Esophagus squamous epithelium (tissue), 4 donors: Measurements from ENCODE around the gene PTPRB.

ENCODE experiments used
- POLR2A ChIP-seq, 4 donors: fragments of 450-650 bp; IDR thresholded peaks; one replicate each; pipeline ENCODE4 v1.6.1; 2017; ENCODE audit warnings: antibody characterized with exemption in 4 of 4, mild to moderate bottlenecking in 4 of 4, moderate library complexity in 3 of 4
- TF ChIP-seq, protein P1 (sequence below), 6 experiments: fragments of 450-650 bp in 4 of 6; fragments of 200-600 bp in 2 of 6; sonication (generic) in 2 of 6; IDR thresholded peaks; one replicate each; pipeline ENCODE4 v1.5.1; 2016 to 2019; ENCODE audit warnings: antibody characterized with exemption in 6 of 6, mild to moderate bottlenecking in 4 of 6, moderate library complexity in 4 of 6

GRCh38 chr12:70686907-70687306 is 49.7 kb upstream of the PTPRB start:
- TF ChIP-seq, protein P1, sequence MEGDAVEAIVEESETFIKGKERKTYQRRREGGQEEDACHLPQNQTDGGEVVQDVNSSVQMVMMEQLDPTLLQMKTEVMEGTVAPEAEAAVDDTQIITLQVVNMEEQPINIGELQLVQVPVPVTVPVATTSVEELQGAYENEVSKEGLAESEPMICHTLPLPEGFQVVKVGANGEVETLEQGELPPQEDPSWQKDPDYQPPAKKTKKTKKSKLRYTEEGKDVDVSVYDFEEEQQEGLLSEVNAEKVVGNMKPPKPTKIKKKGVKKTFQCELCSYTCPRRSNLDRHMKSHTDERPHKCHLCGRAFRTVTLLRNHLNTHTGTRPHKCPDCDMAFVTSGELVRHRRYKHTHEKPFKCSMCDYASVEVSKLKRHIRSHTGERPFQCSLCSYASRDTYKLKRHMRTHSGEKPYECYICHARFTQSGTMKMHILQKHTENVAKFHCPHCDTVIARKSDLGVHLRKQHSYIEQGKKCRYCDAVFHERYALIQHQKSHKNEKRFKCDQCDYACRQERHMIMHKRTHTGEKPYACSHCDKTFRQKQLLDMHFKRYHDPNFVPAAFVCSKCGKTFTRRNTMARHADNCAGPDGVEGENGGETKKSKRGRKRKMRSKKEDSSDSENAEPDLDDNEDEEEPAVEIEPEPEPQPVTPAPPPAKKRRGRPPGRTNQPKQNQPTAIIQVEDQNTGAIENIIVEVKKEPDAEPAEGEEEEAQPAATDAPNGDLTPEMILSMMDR (IDR thresholded peaks at IDR 0.05): no peak
- TF ChIP-seq POLR2A (IDR thresholded peaks at IDR 0.05): no peak
